BE2C (cell line): Measurements from ENCODE around the gene F10.

Experiments used
- DNase-seq: peaks from one replicate; pipeline ENCODE4 v3.0.0-alpha.2; 2020
- H3K27me3 ChIP-seq: fragments of 250-450 bp; sonication (Bioruptor Pico); 2 replicates; pipeline ENCODE4 v1.5.1; 2020; ENCODE audit warnings: mild to moderate bottlenecking
- H3K36me3 ChIP-seq: fragments of 250-450 bp; sonication (Bioruptor Pico); 2 replicates; pipeline ENCODE4 v1.5.1; 2020; ENCODE audit warnings: mild to moderate bottlenecking
- H3K4me1 ChIP-seq: fragments of 250-450 bp; sonication (Bioruptor Pico); 2 replicates; pipeline ENCODE4 v1.5.1; 2020
- H3K4me3 ChIP-seq: 2 replicates; pipeline ENCODE4 v1.5.1; 2011; ENCODE audit warnings: low read depth, low read length
- H3K9me3 ChIP-seq: fragments of 250-450 bp; sonication (Bioruptor Pico); 2 replicates; pipeline ENCODE4 v1.5.1; 2020
- CTCF ChIP-seq: IDR thresholded peaks from 2 replicates; pipeline ENCODE4 v1.5.1; 2012; ENCODE audit warnings: mild to moderate bottlenecking, low read depth, low read length

The F10 gene

GRCh38 chr13:113152691-113152983, 30.0 kb downstream of the F10 start:
- no peak overlapping the region for H3K4me3 ChIP-seq
- peaks cover 16% of the 10 kb centered on the region for H3K4me1 ChIP-seq
- H3K9me3 ChIP-seq = no peaks in the 10 kb centered on the region; the same call in 1 of the 2 replicates
- DNase-seq = no peak
- no peak for TF ChIP-seq CTCF
- no peaks in the 10 kb centered on the region for H3K36me3 ChIP-seq
- no peaks in the 10 kb centered on the region for H3K27me3 ChIP-seq

GRCh38 chr13:113152984-113153809, 30.6 kb downstream of the F10 start:
- TF ChIP-seq CTCF = no peak
- no peaks in the 10 kb centered on the region for H3K36me3 ChIP-seq

GRCh38 chr13:113153810-113154748, 31.5 kb downstream of the F10 start:
- TF ChIP-seq CTCF = no peak
- Histone ChIP-seq H3K4me1 (peaks cover 27% of the 10 kb centered on the region), H3K27me3 (no peaks in the 10 kb centered on the region), H3K4me3 (peak overlapping the region; percentile 47), H3K9me3 (no peaks in the 10 kb centered on the region; the same call in 1 of the 2 replicates), H3K36me3 (no peaks in the 10 kb centered on the region)
- peak; percentile 85 for DNase-seq

More at GRCh38 chr13:113152984-113153809, 30.6 kb downstream of the F10 start:
- Histone ChIP-seq H3K9me3 (no peaks in the 10 kb centered on the region; the same call in 1 of the 2 replicates), H3K27me3 (no peaks in the 10 kb centered on the region), H3K4me1 (peaks cover 22% of the 10 kb centered on the region), H3K4me3 (peak overlapping the region; percentile 47)
- no peak for DNase-seq

- Histone ChIP-seq H3K36me3 (no peaks in the 10 kb centered on the region), H3K9me3 (no peaks in the 10 kb centered on the region; the same call in 1 of the 2 replicates), H3K4me1 (peaks cover 27% of the 10 kb centered on the region), H3K27me3 (no peaks in the 10 kb centered on the region), H3K4me3 (no peak overlapping the region)
- DNase-seq = no peak
- TF ChIP-seq CTCF = no peak
These were observed 32.6 kb downstream of the F10 start for GRCh38 chr13:113155201-113155600.

- TF ChIP-seq CTCF = no peak
- no peak for DNase-seq
- no peak overlapping the region for H3K4me3 ChIP-seq
- no peaks in the 10 kb centered on the region; the same call in 1 of the 2 replicates for H3K9me3 ChIP-seq
- H3K4me1 ChIP-seq = peaks cover 27% of the 10 kb centered on the region
- no peaks in the 10 kb centered on the region for H3K27me3 ChIP-seq
- no peaks in the 10 kb centered on the region for H3K36me3 ChIP-seq
These were observed 33.5 kb downstream of the F10 start for GRCh38 chr13:113155982-113156655.
